Heart right ventricle (tissue), 16 donors: ENCODE results near the gene C11orf97. TPM values are rescaled to one million over a fixed set of nuclear protein-coding genes. Genes with fewer than 3 reads are reported as not detected.

Source experiments
- ATAC-seq, 8 donors: fragments of 200-7000 bp; cut with Tn5 transposase; one replicate each; pipeline ENCODE4 v1.9.1; 2020; ENCODE audit warnings: mild to moderate bottlenecking in 8 of 8, moderate library complexity in 8 of 8, moderate number of reproducible peaks in 1 of 8
- DNase-seq, 2 donors: peaks; one replicate each; pipeline ENCODE4 v3.0.0-alpha.2; 2020
- H3K27ac ChIP-seq, 10 donors: fragments of 200-600 bp; sonication (generic) in 2 of 10; one replicate each; pipeline versions ENCODE4 v1.5.0 to v1.8.0; 2020 to 2022; ENCODE audit warnings: mild to moderate bottlenecking in 3 of 10
- H3K27me3 ChIP-seq, 7 donors: fragments of 200-600 bp; one replicate each; pipeline ENCODE4 v1.8.0; 2021 to 2022; ENCODE audit warnings: mild to moderate bottlenecking in 2 of 7
- H3K36me3 ChIP-seq, 9 donors: fragments of 200-600 bp; sonication (generic) in 1 of 9; one replicate each; pipeline versions ENCODE4 v1.5.0 to v1.8.0; 2020 to 2022; ENCODE audit warnings: mild to moderate bottlenecking in 2 of 9
- H3K4me1 ChIP-seq, 9 donors: fragments of 200-600 bp; sonication (generic) in 1 of 9; one replicate each; pipeline versions ENCODE4 v1.5.0 to v1.8.0; 2020 to 2022; ENCODE audit warnings: mild to moderate bottlenecking in 4 of 9
- H3K4me3 ChIP-seq, 10 donors: fragments of 200-600 bp; sonication (generic) in 2 of 10; one replicate each; pipeline versions ENCODE4 v1.5.0 to v1.8.0; 2020 to 2022; ENCODE audit warnings: mild to moderate bottlenecking in 7 of 10, moderate library complexity in 2 of 10
- H3K9me3 ChIP-seq, 11 donors: fragments of 200-600 bp in 10 of 11; sonication (generic) in 2 of 11; one replicate each; pipeline versions ENCODE4 v1.5.0 to v1.8.0; 2013 to 2022; ENCODE audit warnings: mild to moderate bottlenecking in 2 of 11, control low read depth in 1 of 11, moderate library complexity in 1 of 11
- WGBS, 2 donors: extraction: QIAGEN DNeasy Blood & Tissue Kit; methylation state at CpG; one replicate each; pipeline ENCODE4 v1.1.7; 2013; ENCODE audit warnings: inconsistent platforms in 1 of 2; 5-methylcytosine and 5-hydroxymethylcytosine counted together
- intact Hi-C, 10 donors: fragments of 100-400 bp; cut with DNase I; formaldehyde crosslinking; loops; one replicate each; pipeline versions ENCODE4 v1.11.1 to v1.14.2; 2022
- polyA plus RNA-seq, 2 donors: library from polyadenylated mRNA; stranded (reverse); fragments of 200-250 nt; gene quantifications; one replicate each; pipeline ENCODE4 v1.2.3, GENCODE V29; 2013
- total RNA-seq, 10 donors: library from RNA; stranded (reverse); fragmentation: NEBNext Ultra II Directional in 3 of 10; extraction: Animal tissue kit (Norgen Biotek cat#: 25700) in 3 of 10; gene quantifications; one replicate each; pipeline versions ENCODE4 v1.2.1 to v1.2.4, GENCODE V29; 2021 to 2023
- TF ChIP-seq, protein P1 (sequence below), 9 donors: fragments of 200-600 bp; sonication (generic) in 2 of 9; IDR thresholded peaks; one replicate each; pipeline versions ENCODE4 v1.5.0 to v1.8.0; 2021 to 2022; ENCODE audit warnings: antibody characterized with exemption in 9 of 9, mild to moderate bottlenecking in 5 of 9, moderate library complexity in 1 of 9
- donor health status: Arrhythmogenic right ventricular cardiomyopathy.
- donor health status: ischemic (EF 13 %, LVEDD 7.1; RV severe dilation, severe dysfunction).
- donor health status: healthy with polysubstance abuse.
- donor health status: DM: no; HTN: yes; CAD: no.
- donor health status: DM: no; HTN: no; CAD: no.
- donor health status: ischemic (EF 25% LVEDD 6.9; RV normal size, moderate dysfunction).
- donor health status: ischemic (EF 25% LVEDD 5.7; RV mildly dilated, moderate dysfunction).
- donor health status: healthy.
- donor health status: DM: yes; HTN: yes; CAD: no.
- donor health status: Ischemic cardiomyopathy.
- donor health status: ischemic (EF 35%, LVEDD 5.7; RV mildly dilated, moderate dysfunction).
- donor health status: nonischemic (EF 11% LVEDD 7.7; RV severe dilation, severe dysfunction).
- donor health status: DM: yes; HTN: yes; CAD: no.
- donor health status: PGD.
- donor health status: ischemic (EF 29% LVEDD 5.4; RV normal size, mild dysfunction).
- donor health status: nonischemic (EF 23%, LVEDD 6.1; RV moderate dilation, normal function).

C11orf97 gene
- total and polyA plus RNA-seq, 12 donors: not detected

GRCh38 chr11:94526645-94527438 lies 14.6 kb downstream of the C11orf97 start:
- Histone ChIP-seq H3K27ac (no peak overlapping the region), H3K27me3 (peaks cover 0 to 11% (median 0%) of the 10 kb centered on the region in 7 donors), H3K36me3 (no peaks in the 10 kb centered on the region), H3K9me3 (no peaks in the 10 kb centered on the region), H3K4me1 (peaks cover 0 to 15% (median 0%) of the 10 kb centered on the region in 9 donors), H3K4me3 (no peak overlapping the region)
- intact Hi-C loops: loop anchor here in 1 of 10 donors (10.0 kb wide), 1 partner anchor 368 kb away; no protein-coding TSS in a partner anchor
- ATAC-seq (no peak), DNase-seq (no peak)
- TF ChIP-seq, protein P1, sequence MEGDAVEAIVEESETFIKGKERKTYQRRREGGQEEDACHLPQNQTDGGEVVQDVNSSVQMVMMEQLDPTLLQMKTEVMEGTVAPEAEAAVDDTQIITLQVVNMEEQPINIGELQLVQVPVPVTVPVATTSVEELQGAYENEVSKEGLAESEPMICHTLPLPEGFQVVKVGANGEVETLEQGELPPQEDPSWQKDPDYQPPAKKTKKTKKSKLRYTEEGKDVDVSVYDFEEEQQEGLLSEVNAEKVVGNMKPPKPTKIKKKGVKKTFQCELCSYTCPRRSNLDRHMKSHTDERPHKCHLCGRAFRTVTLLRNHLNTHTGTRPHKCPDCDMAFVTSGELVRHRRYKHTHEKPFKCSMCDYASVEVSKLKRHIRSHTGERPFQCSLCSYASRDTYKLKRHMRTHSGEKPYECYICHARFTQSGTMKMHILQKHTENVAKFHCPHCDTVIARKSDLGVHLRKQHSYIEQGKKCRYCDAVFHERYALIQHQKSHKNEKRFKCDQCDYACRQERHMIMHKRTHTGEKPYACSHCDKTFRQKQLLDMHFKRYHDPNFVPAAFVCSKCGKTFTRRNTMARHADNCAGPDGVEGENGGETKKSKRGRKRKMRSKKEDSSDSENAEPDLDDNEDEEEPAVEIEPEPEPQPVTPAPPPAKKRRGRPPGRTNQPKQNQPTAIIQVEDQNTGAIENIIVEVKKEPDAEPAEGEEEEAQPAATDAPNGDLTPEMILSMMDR (IDR thresholded peaks at IDR 0.05): no peak
- 77% methylated on average over 4 of the region's 4 CpGs for WGBS, 2 donors

DNA sequence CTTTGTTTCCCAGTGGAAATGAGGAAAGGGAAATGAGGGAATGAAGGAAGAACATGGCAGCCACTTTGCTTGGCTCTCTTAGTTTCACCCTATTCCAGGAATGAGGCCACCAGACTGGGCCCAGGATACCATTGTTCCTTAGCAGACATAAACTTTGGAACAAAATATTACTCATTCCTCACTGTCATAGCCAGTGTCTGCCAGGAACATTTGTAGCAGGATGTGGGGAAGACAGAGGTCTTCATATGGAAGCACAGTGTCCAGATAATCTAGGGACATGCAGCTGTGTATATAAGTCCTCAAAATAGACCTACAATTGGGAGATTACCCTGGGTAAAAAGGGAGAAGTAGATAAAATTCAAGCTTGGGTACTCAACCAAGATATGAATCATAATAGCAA lies 16.3 kb downstream of the C11orf97 start:
- H3K9me3 ChIP-seq: no peaks in the 10 kb centered on the region
- no peaks in the 10 kb centered on the region for H3K36me3 ChIP-seq
- ATAC-seq: no peak
- peaks cover 0 to 20% (median 1%) of the 10 kb centered on the region in 9 donors for H3K4me1 ChIP-seq
- DNase-seq: no peak
- peaks cover 0 to 11% (median 0%) of the 10 kb centered on the region in 7 donors for H3K27me3 ChIP-seq
- intact Hi-C loops: loop anchor here in 1 of 10 donors (10.0 kb wide), 1 partner anchor 366 kb away; no protein-coding TSS in a partner anchor
- no peak overlapping the region for H3K4me3 ChIP-seq
- TF ChIP-seq, protein P1 (IDR thresholded peaks at IDR 0.05): no peak
- H3K27ac ChIP-seq: no peak overlapping the region

- 98 to 100% methylated on average over 3 of the region's 3 CpGs for WGBS, 2 donors
- H3K4me1 ChIP-seq: peaks cover 0 to 30% (median 3%) of the 10 kb centered on the region in 9 donors
Observed at GRCh38 chr11:94532211-94532610, 19.9 kb downstream of the C11orf97 start.

GRCh38 chr11:94533206-94533605 lies 20.9 kb downstream of the C11orf97 start:
- H3K27ac ChIP-seq: peak overlapping the region in 5 of 10 donors; percentile 5 to 54 (median 51)
- H3K27me3 ChIP-seq: no peaks in the 10 kb centered on the region
- no peak for DNase-seq
- no peak for ATAC-seq
- intact Hi-C loops: no loop called here
- 62 to 83% methylated on average over 1 of the region's 1 CpG for WGBS, 2 donors
- H3K36me3 ChIP-seq: no peaks in the 10 kb centered on the region
- TF ChIP-seq, protein P1 (IDR thresholded peaks at IDR 0.05): no peak
- peaks cover 0 to 35% (median 3%) of the 10 kb centered on the region in 9 donors for H3K4me1 ChIP-seq
- no peak overlapping the region for H3K4me3 ChIP-seq
- H3K9me3 ChIP-seq: no peaks in the 10 kb centered on the region

More at GRCh38 chr11:94532211-94532610, 19.9 kb downstream of the C11orf97 start:
- H3K27me3 ChIP-seq: peaks cover 0 to 3% (median 0%) of the 10 kb centered on the region in 7 donors
- no peak overlapping the region for H3K4me3 ChIP-seq
- intact Hi-C loops: no loop called here
- H3K9me3 ChIP-seq: no peaks in the 10 kb centered on the region
- DNase-seq (no peak), ATAC-seq (no peak)
- TF ChIP-seq, protein P1 (IDR thresholded peaks at IDR 0.05): no peak
- no peak overlapping the region for H3K27ac ChIP-seq
- no peaks in the 10 kb centered on the region for H3K36me3 ChIP-seq
